GM13976 (cell line): ENCODE results near the gene FARS2.

ENCODE experiments used
- DNase-seq: peaks from one replicate; pipeline ENCODE4 v3.0.0; 2012; ENCODE audit warnings: low spot score
- in situ Hi-C: fragments of 300-500 bp; cut with MboI; formaldehyde crosslinking; loops from one replicate; pipeline ENCODE4 v1.12.0; 2022; ENCODE audit warnings: low sequenced_read_pairs, mixed read lengths, inconsistent platforms; ENCODE audit not compliant: unreplicated experiment
- TF ChIP-seq, protein P1 (sequence below): IDR thresholded peaks from 2 replicates; pipeline ENCODE4 v1.5.1; 2012; ENCODE audit warnings: borderline replicate concordance, mild to moderate bottlenecking; ENCODE audit not compliant: insufficient read depth; ENCODE audit errors: extremely low read depth, missing control alignments, control extremely low read depth

Gene FARS2

DNA sequence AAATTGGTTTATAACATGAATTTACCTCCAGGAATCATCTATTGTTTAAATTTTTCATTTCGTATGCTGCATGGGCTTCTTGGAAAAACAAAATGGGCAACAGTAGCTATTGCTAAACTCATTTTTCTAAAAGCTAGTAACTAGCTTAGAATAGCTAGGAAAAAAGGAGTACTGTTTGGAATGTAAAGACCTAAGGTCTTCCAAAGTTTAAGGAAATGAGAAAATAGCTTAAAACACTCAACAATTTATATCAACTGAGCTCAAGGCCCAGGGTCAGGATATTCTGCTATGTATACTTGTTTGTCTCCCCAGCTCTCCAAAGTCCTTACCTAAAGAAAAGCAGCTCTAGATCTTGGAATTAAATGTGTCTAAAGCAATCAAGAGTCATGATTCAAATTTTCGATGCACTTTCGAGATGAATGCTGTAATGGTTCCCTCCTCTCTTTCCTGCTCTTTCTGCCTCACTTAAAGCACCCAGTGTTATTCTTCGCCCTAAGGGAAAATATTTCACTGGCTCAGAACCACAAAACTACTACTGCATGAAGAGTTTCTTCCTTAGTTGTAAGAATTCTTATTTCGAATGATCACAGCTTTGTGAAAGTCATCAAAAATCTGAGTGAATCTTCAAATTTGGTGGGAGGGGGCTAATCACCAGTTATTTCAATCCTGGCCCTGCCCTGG is 42.2 kb upstream of the FARS2 start:
- in situ Hi-C loops: no loop called here
- TF ChIP-seq, protein P1, sequence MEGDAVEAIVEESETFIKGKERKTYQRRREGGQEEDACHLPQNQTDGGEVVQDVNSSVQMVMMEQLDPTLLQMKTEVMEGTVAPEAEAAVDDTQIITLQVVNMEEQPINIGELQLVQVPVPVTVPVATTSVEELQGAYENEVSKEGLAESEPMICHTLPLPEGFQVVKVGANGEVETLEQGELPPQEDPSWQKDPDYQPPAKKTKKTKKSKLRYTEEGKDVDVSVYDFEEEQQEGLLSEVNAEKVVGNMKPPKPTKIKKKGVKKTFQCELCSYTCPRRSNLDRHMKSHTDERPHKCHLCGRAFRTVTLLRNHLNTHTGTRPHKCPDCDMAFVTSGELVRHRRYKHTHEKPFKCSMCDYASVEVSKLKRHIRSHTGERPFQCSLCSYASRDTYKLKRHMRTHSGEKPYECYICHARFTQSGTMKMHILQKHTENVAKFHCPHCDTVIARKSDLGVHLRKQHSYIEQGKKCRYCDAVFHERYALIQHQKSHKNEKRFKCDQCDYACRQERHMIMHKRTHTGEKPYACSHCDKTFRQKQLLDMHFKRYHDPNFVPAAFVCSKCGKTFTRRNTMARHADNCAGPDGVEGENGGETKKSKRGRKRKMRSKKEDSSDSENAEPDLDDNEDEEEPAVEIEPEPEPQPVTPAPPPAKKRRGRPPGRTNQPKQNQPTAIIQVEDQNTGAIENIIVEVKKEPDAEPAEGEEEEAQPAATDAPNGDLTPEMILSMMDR: no peak
- no peak for DNase-seq

DNA sequence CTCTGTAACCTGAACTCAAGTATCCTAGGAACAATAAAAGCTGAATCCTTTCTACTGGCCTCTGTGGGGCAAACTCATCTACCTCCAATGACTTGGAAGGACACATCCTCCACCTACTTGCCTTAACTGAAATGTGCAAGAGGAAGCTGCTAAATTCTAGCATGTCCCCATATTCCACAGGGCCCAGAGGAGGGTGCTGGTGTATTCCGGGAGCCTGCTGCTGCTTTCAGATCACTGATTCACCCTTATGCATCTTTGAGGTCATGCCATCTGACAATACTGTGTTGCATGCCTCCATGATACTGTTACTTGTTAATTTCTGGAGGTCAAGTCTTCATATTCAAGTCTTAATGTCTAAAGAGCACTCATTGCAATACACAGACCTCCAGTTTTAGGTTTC is 40.9 kb upstream of the FARS2 start:
- TF ChIP-seq, protein P1: no peak
- in situ Hi-C loops: no loop called here
- DNase-seq: no peak

DNA sequence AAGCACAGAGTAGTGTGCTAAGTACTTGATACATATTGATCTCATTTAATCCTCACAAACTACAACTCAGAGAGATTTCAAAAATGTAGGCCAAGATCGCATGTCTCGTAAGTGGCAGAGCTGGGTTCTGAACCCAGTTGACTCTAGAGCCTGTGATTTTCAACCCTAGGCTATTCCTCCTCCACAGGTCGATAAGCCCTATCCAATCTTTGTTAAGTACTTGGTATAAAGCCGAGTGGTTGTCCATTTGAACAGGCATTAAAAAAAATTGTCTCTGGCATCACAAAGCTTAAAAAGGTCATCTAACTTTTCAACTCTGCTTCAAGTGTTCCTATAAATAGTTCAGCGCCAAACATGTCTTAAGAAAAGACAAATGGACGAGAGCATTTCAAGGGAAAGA is 38.0 kb upstream of the FARS2 start:
- DNase-seq: no peak
- TF ChIP-seq, protein P1: no peak
- in situ Hi-C loops: no loop called here

DNA sequence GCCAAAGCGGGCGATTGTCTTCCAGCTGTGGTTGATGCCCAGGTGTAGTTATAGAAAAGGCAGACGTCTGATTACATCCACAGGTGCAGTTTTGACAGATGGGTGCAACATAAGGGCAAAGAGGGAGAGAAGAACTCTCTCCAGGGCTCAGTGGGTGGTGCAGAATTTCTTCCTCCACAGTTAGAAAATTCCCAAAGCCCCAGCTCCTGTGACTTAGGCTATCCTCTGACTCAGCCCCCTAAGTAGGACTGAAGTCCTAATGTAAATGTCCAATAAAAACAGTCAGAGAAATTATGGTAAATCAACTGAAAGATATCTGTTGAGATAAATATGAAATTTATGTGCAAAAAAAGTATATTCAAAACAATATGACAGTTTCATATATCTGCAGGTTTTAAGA is 32.0 kb upstream of the FARS2 start:
- DNase-seq: no peak
- in situ Hi-C loops: no loop called here
- TF ChIP-seq, protein P1: no peak

DNA sequence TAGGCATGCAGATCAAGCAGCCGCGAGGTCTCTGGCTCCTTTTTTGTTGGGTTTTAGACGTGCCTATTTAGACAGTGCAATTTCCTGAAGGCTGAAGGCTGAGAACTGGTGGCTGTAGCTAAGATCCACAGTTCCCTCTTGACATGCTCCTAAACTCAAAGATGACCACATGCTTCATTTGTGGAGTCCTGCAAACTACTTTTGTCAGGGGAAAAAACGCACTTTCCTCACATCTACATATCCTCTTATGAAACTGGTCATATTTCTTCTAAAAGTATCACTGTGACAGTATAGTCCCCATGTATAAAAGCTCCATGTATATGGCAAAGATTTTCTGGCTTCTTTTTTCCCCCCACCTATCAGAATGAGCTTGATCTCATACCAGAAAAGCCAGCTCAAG is 31.2 kb upstream of the FARS2 start:
- DNase-seq: no peak
- TF ChIP-seq, protein P1: no peak
- in situ Hi-C loops: no loop called here

DNA sequence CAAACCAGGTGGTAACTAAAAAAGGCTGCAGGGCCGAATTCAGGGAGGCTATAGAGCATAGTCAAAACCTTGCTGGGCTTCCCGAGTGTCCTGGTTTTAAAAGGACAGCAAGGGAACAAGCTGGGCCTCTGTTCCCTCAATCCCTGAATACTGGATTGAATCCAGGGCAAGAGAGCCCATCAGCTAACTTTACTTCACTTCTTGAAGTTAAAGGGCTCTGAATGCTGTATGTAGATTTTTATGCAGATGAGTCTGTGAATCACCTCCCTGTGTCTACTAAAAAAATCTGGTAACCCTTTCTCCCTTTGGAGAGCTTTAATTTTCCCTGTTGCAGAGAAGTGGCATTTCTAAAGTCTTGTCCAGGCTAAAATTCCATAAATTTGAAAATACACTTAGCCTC is 30.0 kb upstream of the FARS2 start:
- in situ Hi-C loops: no loop called here
- no peak for DNase-seq
- TF ChIP-seq, protein P1: no peak
